GM21825 (cell line): ENCODE data around the gene MT1X.
"Not testable (repeated sequence)": the region's sequence is repeated elsewhere in the genome, so short reads cannot be mapped to it uniquely, and the experiment has no call there.

ENCODE experiments used
- ATAC-seq: cut with Tn5 transposase; IDR thresholded peaks from one replicate; pipeline ENCODE4 v1.9.1; 2021; ENCODE audit warnings: mild to moderate bottlenecking, moderate library complexity; ENCODE audit not compliant: unreplicated experiment

The MT1X gene

GRCh38 chr16:56708525-56709442, 26.5 kb downstream of the MT1X start:
- ATAC-seq, result no peak

DNA sequence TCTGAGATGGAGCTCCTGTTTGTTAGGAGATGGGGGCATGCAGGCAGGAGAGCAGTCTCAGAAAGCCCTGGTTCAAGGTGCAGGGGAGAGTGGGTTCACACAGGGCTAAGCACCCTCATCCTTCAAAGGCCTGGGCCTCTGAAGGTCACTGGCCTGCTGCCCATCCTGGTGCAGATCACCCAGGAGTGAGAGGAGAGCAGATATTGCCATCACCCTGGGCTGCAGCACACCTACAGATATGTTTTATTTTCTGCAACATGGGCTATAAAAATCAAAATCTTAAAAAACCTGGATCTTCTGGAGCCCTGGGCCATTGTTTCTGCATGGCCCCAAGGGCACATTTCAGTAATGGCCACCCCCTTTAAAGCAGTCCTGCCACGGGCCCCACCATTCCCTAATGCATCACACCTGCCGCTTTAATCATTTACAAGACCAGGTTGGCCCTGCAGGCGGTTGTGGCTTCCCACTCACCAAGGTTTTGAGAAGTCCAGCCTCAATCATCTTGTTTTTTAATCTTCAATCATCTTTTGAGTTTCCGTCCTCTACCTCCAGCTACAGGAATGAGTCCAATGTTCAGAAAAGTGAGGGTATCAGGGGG, 27.3 kb downstream of the MT1X start:
- ATAC-seq, result no peak

DNA sequence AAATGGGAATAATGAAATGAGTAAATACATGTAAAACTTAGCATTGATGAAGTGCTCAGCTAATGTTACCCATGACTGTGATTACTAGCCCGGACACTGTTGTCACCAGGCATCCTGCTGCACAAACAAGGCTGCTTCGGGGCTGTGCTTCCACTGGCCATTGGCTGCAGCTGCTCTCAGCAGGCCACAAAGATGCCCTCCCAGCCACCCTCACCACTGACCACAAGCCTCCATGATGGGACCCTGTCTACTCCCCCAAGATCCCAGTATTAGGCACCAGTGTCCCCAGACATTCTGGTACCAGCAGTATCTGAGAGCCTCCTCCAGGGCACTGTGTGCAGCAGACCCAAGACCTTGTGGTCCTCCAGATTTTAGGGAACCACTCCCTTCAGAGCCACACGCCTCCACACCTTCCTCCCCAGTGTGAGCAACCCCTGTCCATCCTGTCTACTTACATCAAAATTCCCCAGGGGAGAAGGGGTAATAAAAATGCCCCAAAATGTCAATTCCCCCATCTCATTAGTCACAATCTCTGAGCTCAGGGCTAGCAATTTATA, 28.0 kb downstream of the MT1X start:
- no peak for ATAC-seq

DNA sequence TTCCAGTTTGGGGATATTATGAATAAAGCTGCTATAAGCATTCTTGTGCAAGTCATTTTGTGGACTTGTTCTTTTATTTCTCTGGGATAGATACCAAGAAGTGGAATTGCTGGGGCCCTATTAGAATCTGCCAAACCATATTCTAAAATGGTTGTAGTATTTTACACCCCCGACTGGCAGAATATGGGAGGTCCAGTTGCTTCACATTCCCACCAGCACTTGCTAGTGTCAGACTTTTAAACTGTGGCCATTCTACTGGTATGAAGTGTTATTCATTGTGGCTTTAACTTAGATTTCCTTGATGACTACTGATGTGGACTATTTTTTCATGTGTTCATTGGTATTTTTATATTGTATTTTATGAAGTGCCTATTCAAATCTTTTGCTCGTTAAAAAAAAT, 29.6 kb downstream of the MT1X start:
- ATAC-seq, result no peak

GRCh38 chr16:56713794-56714193, 31.5 kb downstream of the MT1X start:
- ATAC-seq, result no peak

DNA sequence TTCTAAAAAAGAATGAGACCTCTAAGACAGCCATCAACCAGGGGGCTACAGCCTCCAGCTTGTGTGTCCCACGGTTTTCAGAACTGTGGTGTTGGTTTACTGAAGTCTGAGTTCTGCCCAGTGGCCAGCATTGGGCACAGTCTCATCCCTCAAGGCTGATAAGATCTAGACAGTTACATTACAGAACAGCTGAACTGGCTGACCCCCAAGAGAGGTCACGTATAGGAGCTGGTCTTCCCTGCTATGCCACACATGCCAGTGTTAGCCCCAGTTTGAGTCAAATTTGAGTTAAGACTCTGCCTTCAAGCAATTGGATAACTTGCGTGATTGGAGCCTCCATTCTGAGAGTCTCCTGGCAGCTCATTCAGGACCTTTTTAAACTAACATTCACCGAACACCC, 32.9 kb downstream of the MT1X start:
- ATAC-seq, result no peak

DNA sequence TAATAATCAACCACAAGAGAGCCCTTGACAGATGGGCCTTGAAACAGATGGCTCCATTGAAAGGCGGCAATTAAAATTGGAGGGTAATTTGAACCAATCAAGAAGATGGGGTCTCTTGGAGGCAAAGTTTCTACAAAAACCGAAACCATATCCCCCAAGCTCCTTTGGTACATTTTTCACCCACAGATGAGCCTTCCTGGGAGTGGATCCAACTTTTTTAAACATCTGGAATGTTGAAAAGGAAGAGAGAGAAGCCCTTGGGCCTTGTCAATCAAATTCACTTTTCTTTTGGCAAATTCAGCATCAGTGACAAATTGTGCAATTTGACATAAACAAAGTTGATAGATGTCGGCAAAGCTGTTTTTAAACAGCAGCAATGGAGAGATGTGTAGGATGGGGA, 34.5 kb downstream of the MT1X start:
- ATAC-seq, result no peak

- not testable (repeated sequence) for ATAC-seq
Observed at GRCh38 chr16:56717532-56717931, 35.3 kb downstream of the MT1X start.

GRCh38 chr16:56722200-56722842, 40.1 kb downstream of the MT1X start:
- ATAC-seq, result no peak

- ATAC-seq, result no peak
Observed at GRCh38 chr16:56724191-56724590, 41.9 kb downstream of the MT1X start.

DNA sequence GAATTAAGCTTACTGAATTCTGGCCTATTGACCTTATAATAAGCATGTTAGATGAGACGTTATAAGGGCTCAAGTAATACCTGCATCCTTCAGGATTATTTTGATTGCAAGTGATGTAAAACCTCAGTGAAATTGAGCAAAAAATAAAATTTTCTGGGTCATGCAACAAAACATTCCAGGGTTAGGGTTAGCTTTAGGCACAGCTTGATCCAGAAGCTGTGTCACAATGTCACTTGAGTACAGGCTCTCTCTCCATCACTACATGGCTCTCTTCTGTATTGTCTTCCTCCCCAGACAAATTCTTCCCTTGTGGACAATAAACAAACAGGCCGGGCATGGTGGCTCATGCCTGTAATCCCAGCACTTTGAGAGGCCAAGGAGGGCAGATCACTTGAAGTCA, 44.0 kb downstream of the MT1X start:
- ATAC-seq, result no peak

GRCh38 chr16:56726926-56727325, 44.7 kb downstream of the MT1X start:
- no peak for ATAC-seq

DNA sequence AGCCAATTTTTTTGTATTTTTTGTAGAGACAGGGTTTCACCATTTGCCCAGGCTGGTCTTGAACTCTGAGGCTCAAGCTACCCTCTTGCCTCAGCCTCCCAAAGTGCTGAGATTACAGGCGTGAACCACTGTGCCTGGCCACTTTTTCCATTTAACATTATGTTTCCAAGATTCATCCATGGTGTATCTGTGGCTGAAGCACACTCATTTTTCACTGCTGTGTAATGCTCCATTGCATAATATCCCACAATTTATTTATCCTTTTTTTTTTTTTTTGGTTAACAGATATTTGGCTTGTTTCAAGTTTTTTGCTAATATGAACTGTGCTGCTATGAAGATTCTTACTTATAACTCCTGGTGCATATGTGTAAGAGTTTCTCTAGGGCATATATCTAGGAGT, 45.8 kb downstream of the MT1X start:
- no peak for ATAC-seq

DNA sequence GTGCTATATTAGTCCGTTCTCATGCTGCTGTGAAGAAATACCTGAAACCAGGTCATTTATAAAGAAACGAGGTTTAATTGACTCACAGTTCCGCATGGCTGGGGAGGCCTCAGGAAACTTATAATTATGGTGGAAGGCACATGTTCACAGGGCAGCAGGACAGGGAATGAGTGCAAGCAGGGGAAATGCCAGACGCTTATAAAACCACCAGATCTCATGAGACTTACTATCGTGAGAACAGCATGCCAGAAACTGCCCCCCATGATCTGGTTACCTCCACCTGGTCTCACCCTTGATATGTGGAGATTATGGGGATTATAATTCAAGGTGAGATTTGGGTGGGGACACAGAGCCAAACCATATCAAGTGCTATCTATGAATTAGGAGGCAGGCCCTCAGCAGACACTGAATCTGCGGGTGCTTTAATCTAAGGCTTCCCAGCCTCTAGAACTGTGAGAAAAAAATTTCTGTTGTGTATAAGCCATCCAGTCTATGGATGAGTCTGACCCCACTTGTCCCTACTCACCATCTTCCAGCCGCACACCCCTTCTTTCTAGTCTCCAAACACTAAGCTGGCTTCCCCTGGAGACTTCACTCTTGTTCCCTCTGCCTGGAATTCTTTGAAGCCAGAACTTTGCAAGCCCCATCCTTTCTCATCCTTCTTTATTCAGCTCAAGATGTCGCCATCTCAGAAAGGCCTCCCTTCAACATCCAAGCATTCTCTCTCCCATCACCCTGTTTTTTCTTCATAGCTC, 46.9 kb downstream of the MT1X start:
- no peak for ATAC-seq

GRCh38 chr16:56729735-56730662, 47.7 kb downstream of the MT1X start, which contains the start of gene NUP93:
Gene NUP93, plus strand, starts transcription at chr16:56730129. Its CDS starts 18,119 bp downstream, at chr16:56748248.
- peak; percentile 80 for ATAC-seq

DNA sequence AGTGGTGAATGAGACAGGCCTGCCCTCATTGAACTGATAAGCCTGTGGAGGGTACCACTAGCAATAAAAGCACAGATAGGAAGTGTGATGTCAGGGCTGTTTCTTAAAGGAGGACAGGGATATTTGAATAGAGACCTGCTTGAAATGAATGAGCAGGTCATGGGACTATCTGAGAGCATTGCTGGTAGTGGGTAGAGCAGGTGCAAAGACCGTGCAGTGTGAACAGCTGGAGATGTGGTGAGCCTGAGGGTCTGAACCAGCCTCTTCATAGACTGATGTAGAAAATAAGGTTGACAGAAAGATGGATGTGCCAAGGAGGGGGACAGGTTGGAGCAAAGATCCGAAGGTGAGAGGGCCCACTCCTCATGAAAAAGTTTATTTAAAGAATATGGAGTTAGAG, 50.1 kb downstream of the MT1X start:
- peak; percentile 43 for ATAC-seq

DNA sequence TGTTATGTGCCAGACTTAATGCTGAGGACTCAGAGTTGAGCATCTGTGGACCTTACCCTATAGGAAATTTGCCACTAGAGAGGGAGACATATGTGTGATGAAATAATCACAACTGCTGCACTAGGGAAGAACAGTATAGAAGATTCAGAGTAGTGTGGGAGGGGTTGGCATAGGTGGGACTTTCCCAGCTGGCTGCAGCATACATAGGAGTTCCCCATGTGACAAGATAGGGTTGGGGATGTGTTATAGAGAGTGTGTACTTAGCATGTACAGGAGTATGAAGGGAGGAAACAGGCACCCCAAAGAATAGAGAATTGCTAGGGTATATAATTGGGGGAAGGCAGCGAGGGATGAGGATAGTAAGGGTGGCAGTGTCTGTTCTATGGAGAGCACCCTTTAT, 50.6 kb downstream of the MT1X start:
- peak; percentile 37 for ATAC-seq
